HG03469 (cell line): ENCODE measurements around the gene GRPEL2.

Experiments used
- ATAC-seq: cut with Tn5 transposase; IDR thresholded peaks from one replicate; pipeline ENCODE4 v1.9.1; 2021; ENCODE audit warnings: mild to moderate bottlenecking, moderate library complexity, moderate number of reproducible peaks; ENCODE audit not compliant: unreplicated experiment

Gene GRPEL2, protein sequence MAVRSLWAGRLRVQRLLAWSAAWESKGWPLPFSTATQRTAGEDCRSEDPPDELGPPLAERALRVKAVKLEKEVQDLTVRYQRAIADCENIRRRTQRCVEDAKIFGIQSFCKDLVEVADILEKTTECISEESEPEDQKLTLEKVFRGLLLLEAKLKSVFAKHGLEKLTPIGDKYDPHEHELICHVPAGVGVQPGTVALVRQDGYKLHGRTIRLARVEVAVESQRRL

DNA sequence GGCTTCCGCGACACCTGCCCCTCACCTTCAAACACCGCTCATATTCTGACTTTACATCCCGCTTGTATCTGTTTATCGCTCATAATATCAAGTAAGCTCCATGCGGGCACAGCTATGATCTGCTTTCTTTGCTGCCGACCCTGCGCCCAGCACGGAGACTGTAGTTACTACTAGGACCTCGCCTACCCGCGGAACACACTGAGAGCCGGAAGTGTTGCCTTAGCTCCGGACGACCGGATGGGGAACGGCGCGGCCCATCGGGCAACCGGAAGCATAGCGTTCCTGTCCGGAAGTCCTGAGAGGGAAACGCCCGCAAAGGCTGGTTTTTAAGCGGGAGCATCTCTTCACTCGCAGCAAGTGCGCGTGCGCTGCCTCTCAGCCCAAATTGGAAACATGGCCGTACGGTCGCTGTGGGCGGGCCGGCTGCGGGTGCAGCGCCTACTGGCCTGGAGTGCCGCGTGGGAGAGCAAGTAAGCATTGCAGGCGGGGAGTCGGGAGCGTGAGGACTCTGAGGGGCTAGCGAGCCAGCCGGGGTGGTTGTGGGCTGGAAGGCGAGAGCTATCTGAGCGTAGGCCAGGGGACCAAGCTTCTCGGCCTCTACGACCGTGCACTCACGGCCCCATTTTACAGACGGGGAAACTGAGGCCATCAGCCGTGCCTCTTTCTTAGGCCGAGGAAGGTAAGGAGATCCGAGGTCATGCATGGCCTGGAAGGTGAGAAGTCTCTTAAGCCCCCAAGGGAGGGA, at the start of gene GRPEL2:
GRPEL2 (plus strand) TSS at position 353 of the 745 bp plus-strand sequence; CDS start at position 394, 41 bp downstream.
- peak; percentile 94 for ATAC-seq

GRCh38 chr5:149297340-149298025, 47.8 kb upstream of the GRPEL2 start:
- no peak for ATAC-seq

GRCh38 chr5:149298163-149298562, 47.1 kb upstream of the GRPEL2 start:
- no peak for ATAC-seq

GRCh38 chr5:149298842-149299404, 46.4 kb upstream of the GRPEL2 start:
- no peak for ATAC-seq

GRCh38 chr5:149299451-149300054, 45.7 kb upstream of the GRPEL2 start:
- no peak for ATAC-seq

DNA sequence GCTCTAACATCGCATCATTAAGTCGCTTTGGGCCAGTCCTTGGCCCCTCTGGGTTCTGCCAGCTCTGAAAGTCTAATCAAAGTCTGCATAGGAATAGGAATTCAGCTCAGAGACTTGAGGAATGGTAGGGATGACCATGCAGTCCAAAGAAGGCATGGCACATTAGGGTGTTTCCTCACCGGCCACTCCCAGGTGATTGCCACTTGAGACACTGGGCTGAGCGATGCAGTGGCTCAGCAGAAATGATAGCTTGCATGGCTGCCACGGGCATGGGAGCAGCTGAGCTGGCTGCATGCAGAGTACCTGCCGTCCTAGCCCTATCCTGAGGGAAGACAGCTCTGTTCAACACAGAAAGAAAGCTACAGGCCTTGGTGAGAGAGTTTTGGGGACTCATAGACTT, 44.9 kb upstream of the GRPEL2 start:
- ATAC-seq = no peak

DNA sequence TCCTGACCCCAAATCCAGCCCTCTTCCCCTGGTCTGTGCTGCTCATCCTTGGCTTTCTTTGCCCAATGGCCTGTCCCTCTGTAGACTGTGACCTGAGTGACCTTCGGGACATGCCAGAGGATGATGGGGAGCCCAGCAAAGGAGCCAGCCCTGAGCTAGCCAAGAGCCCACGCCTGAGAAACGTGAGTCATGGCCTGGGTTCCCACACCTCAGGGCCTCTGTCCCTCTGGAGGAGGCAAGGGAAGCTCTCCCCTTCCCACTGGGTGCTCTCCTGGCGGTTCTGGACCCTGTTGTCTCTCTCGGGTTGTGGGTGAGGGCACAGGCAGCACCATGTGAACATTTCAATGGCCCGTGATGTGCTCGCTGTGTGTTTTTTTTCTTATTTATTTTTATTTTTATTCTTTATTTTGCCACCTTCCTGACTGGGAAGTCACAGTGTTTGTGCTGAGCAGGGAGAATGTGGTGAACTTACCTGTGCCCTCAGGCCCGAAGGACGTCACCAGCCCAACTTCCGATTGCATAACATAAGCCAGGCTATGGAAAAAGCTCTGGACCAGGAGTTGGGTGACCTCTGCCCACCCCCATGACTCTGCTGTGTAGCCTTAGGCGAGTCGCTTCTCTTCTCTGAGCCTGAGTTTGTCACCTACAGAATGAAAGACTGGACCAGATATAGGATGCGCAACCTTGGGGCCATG, 44.1 kb upstream of the GRPEL2 start:
- ATAC-seq = no peak

DNA sequence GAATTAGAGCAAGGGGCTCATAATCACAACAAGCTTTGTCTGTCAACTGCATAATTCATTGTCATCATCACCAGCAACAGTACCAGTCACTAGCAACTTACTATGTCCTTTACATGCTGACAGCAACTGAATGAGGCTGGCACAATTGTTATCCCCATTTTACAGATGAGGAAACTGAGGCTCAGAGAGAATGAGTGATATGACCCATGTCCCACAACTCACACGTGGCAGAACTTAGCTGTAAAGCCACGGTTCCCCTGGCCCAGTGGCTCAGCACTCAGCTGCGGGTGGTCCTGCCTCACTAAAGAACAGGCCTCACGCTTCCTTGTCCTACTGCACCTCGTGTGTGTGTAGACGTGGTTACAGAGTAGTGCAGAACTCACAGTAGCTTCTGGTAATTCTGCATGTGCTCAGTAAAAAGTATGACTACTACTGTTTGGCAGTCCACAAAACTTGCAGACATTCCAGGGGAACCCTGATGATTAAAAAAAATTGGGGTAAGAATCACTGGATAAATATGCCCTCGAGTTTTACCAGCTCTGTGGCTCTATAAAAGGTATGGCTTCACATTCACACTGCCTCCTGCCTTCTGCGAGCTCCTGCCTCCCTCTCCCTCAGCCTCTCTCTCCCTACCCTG, 43.4 kb upstream of the GRPEL2 start:
- ATAC-seq = no peak

DNA sequence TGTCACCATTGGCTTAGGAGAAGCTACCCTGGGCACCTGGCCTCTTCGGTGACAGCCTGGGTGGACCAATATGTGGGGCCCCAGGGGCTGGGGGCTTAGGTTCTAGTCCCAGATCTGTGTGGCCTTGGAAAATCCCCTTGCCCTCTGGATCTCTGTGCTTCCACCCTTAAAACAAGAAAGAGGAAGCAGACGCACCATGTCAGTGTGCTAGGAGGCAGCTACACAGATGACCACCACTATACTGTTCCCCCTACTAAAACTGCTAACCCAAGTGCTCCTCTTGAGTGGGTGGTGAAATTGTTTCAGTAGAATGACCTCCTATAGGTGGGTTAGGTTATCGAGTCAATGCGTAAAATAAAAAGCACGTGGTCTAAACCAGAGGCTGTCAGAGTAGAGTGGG, 42.7 kb upstream of the GRPEL2 start:
- ATAC-seq = no peak

DNA sequence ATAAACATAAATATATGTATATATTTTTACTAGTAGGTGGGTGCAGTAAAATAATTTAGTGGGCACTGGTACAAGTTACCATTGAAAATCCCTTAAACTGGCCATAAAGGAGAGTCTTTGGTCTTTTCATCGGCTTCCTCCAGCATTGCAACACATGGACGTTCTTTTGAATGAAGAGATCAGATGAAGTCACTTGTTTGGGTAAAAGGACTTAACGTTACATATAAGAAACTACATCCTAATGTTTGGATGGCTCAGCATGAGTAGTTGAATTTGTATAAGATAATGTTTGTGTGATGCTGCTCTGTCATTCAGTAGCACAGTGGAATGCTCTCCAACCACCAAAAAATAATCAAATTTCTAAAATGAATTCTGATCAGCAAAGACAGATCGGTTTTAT, 42.1 kb upstream of the GRPEL2 start:
- ATAC-seq = no peak

DNA sequence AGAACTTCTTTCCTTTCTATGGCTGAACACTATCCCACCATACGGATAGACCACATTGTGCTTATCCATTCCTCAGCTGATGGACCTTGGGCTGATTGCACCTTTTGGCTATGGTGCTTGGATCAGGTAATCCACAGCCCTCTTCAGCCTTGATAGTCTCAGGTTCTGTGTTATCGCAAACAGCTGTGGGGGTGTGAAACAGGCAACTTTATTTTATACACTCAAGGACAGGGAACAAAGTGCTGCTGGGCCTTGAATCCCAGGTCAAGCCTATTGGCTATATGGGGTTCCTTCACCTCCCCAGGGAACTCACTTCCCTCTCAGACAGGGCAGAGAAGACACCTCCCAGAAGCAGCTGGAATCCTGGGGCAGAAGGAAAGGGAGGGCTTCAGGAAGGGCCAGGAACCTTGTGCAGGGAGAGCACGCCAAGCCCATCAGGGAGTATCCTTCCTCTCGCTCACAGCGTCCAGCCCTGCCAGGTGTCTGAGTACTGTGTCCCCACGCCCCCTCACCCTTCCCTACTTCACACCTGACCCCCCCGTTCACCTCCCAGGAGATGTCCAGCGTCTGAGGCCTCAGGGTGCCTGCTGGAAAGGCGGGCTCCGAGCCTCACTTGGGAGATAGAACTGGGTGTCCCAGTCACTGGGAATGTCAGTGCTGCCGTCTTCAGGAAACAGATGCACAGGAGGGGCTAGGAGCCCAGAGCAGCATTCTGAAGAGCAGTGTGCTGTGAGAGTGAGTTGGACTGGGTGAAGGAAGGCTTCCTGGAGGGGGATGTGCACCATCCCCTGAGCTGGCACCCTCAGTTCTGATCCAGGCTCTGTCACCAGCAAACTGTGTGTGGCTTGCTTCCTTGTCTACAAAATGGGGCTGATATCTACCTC, 40.9 kb upstream of the GRPEL2 start:
- no peak for ATAC-seq

DNA sequence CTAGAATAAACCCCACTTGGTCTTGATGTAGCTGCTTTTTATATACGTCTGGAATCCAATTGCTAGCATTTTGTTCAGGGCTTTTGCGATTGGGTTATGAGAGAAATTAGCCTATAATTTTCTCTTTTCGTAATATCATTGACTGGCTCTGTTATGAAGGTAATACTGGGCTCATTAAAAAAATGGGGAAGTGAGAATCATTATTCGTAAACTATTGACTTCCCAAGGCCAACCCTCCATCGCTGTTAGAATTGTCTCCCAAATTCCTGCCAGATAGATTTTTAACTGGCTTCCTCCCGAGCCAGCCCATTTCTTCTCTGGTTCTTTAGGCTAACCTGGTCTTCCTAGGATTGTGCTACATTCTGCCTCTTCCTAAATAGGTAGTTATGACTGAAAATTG, 35.9 kb upstream of the GRPEL2 start:
- no peak for ATAC-seq

DNA sequence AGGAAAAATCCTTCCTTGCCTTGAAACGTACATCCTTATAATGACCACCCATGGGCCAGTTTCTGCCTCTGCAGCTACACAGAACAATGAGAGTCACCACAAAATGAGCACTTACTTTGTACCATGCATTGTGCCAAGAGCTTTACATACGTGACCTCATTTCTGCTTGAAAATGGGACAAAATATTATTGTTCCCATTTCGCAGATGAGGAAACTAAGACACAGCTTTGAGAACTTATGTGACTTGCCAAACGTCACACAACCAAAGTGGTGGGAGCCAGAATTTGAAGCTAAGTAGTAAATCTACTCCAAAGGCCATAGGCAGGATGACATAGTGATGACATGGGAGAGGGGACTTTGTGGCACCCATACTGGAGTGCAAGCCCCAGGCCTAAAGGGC, 34.8 kb upstream of the GRPEL2 start:
- no peak for ATAC-seq

- ATAC-seq = no peak
Observed at GRCh38 chr5:149310947-149311658, 34.2 kb upstream of the GRPEL2 start.

- ATAC-seq = no peak
Observed at GRCh38 chr5:149313151-149313841, 32.0 kb upstream of the GRPEL2 start.

DNA sequence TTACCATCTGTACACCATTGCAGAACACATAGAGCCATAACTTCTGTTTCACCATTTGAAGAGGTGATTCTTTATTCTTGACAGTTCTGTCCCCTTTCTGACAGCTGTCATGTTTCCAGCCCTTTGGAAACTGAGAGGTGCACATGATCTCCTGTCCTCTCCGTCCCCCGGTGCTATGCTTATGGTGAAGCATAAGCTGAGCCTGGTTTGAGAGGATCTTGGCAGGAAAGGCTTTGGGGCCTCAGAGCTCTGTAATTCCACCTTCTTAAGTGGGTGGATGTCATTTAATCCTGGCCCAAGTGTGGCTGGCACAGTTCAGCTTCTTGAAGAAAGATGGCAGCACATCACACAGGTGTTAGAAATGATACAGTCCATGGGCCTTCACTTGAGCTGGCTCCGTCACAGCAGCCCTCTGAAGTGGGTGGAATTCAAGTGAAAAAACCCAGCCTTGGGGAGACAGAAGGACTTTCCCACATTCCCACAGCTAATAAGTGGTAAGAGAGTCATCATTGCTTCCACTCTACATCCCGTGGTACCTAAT, 30.7 kb upstream of the GRPEL2 start:
- no peak for ATAC-seq

GRCh38 chr5:149315753-149316152, 29.5 kb upstream of the GRPEL2 start:
- ATAC-seq = no peak
